ENCODE results near the gene CST9. TPM values are rescaled to one million over a fixed set of nuclear protein-coding genes. Genes with fewer than 3 reads are reported as not detected.

CST9 gene
- polyA plus RNA-seq, 1 donor (not counting 4 experiments of a cell fraction or from before 2014, with no cell fraction given), result not detected

- H3K4me3 ChIP-seq (ENCODE audit: control insufficient read depth in 2 of 3, extremely low read depth in 1 of 3, insufficient read depth in 2 of 3, low read depth in 1 of 3, low read length in 3 of 3), result no peak overlapping the region
- H3K27ac ChIP-seq (ENCODE audit: control insufficient read depth, insufficient read depth, low read length), result no peak overlapping the region
- no peak overlapping the region for H2AFZ ChIP-seq (ENCODE audit: control insufficient read depth, low read length)
- DNase-seq (ENCODE audit: low read depth, low spot score), result no peak
- H3K4me2 ChIP-seq (ENCODE audit: control insufficient read depth, extremely low read depth, insufficient read depth, low read depth, low read length), result no peak overlapping the region
- H3K36me3 ChIP-seq (ENCODE audit: control insufficient read depth in 2 of 2, extremely low read depth in 1 of 2, insufficient read depth in 2 of 2, low read length in 2 of 2), result no peaks in the 10 kb centered on the region
- no peaks in the 10 kb centered on the region for H3K79me2 ChIP-seq (ENCODE audit: control insufficient read depth, insufficient read depth, low read length)
- H4K20me1 ChIP-seq (ENCODE audit: control insufficient read depth, extremely low read depth, insufficient read depth, low read length), result no peaks in the 10 kb centered on the region
- dilution Hi-C loops (cut with MboI; ENCODE audit: extremely low pct_ligation_motif_present, low sequenced_read_pairs), result loop anchor here (25.0 kb wide), 1 partner anchor 196 kb away; the partner anchor contains the start of gene NAPB
- no peaks in the 10 kb centered on the region for H3K9me1 ChIP-seq (ENCODE audit: control insufficient read depth, extremely low read depth, insufficient read depth, low read length)
- no peaks in the 10 kb centered on the region for H3K4me1 ChIP-seq (ENCODE audit: control insufficient read depth, extremely low read depth, insufficient read depth, low read length)
- FAIRE-seq, result no peak
- no peaks in the 10 kb centered on the region for H3K9me3 ChIP-seq (ENCODE audit: control insufficient read depth, low read depth, low read length)
- no peak overlapping the region for H3K9ac ChIP-seq (ENCODE audit: control insufficient read depth, extremely low read depth, insufficient read depth, low read length)
- TF ChIP-seq, protein P1, sequence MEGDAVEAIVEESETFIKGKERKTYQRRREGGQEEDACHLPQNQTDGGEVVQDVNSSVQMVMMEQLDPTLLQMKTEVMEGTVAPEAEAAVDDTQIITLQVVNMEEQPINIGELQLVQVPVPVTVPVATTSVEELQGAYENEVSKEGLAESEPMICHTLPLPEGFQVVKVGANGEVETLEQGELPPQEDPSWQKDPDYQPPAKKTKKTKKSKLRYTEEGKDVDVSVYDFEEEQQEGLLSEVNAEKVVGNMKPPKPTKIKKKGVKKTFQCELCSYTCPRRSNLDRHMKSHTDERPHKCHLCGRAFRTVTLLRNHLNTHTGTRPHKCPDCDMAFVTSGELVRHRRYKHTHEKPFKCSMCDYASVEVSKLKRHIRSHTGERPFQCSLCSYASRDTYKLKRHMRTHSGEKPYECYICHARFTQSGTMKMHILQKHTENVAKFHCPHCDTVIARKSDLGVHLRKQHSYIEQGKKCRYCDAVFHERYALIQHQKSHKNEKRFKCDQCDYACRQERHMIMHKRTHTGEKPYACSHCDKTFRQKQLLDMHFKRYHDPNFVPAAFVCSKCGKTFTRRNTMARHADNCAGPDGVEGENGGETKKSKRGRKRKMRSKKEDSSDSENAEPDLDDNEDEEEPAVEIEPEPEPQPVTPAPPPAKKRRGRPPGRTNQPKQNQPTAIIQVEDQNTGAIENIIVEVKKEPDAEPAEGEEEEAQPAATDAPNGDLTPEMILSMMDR (optimal IDR thresholded peaks at IDR 0.05 in 1 of 3, IDR thresholded peaks at IDR 0.05 in 1 of 3, conservative IDR thresholded peaks at IDR 0.05 in 1 of 3; ENCODE audit: extremely low read depth in 1 of 3, insufficient read depth in 2 of 3, low read length in 3 of 3), result no peak
- no peak for TF ChIP-seq EZH2 (IDR thresholded peaks at IDR 0.05; ENCODE audit: low read length)
- H3K27me3 ChIP-seq (ENCODE audit: control insufficient read depth, extremely low read depth, insufficient read depth, low read length), result no peaks in the 10 kb centered on the region
Observed at GRCh38 chr20:23608251-23608846, 2.6 kb upstream of the CST9 start.

GRCh38 chr20:23607497-23608245 is 2.0 kb upstream of the CST9 start:
- H3K27me3 ChIP-seq (ENCODE audit: control insufficient read depth, extremely low read depth, insufficient read depth, low read length), result no peaks in the 10 kb centered on the region
- no peaks in the 10 kb centered on the region for H4K20me1 ChIP-seq (ENCODE audit: control insufficient read depth, extremely low read depth, insufficient read depth, low read length)
- H3K4me1 ChIP-seq (ENCODE audit: control insufficient read depth, extremely low read depth, insufficient read depth, low read length), result no peaks in the 10 kb centered on the region
- no peak overlapping the region for H2AFZ ChIP-seq (ENCODE audit: control insufficient read depth, low read length)
- dilution Hi-C loops (cut with MboI; ENCODE audit: extremely low pct_ligation_motif_present, low sequenced_read_pairs), result loop anchor here (25.0 kb wide), 1 partner anchor 195 kb away; the partner anchor contains the start of gene NAPB
- H3K4me2 ChIP-seq (ENCODE audit: control insufficient read depth, extremely low read depth, insufficient read depth, low read depth, low read length), result no peak overlapping the region
- no peak overlapping the region for H3K4me3 ChIP-seq (ENCODE audit: control insufficient read depth in 2 of 3, extremely low read depth in 1 of 3, insufficient read depth in 2 of 3, low read depth in 1 of 3, low read length in 3 of 3)
- H3K9me3 ChIP-seq (ENCODE audit: control insufficient read depth, low read depth, low read length), result no peaks in the 10 kb centered on the region
- TF ChIP-seq, protein P1 (optimal IDR thresholded peaks at IDR 0.05 in 1 of 3, IDR thresholded peaks at IDR 0.05 in 1 of 3, conservative IDR thresholded peaks at IDR 0.05 in 1 of 3; ENCODE audit: extremely low read depth in 1 of 3, insufficient read depth in 2 of 3, low read length in 3 of 3), result no peak
- no peak for TF ChIP-seq EZH2 (IDR thresholded peaks at IDR 0.05; ENCODE audit: low read length)
- no peaks in the 10 kb centered on the region for H3K36me3 ChIP-seq (ENCODE audit: control insufficient read depth in 2 of 2, extremely low read depth in 1 of 2, insufficient read depth in 2 of 2, low read length in 2 of 2)
- no peak overlapping the region for H3K9ac ChIP-seq (ENCODE audit: control insufficient read depth, extremely low read depth, insufficient read depth, low read length)
- H3K9me1 ChIP-seq (ENCODE audit: control insufficient read depth, extremely low read depth, insufficient read depth, low read length), result no peaks in the 10 kb centered on the region
- no peak for FAIRE-seq
- no peaks in the 10 kb centered on the region for H3K79me2 ChIP-seq (ENCODE audit: control insufficient read depth, insufficient read depth, low read length)
- DNase-seq (ENCODE audit: low read depth, low spot score), result no peak
- no peak overlapping the region for H3K27ac ChIP-seq (ENCODE audit: control insufficient read depth, insufficient read depth, low read length)
